Suprapubic skin (tissue), 4 donors: Measurements from ENCODE around the gene OSBPL3. TPM values are rescaled to one million over a fixed set of nuclear protein-coding genes. Genes with fewer than 3 reads are reported as not detected.

Experiments used
- DNase-seq, 2 donors: peaks; one replicate each; pipeline ENCODE4 v3.0.0-alpha.2; 2019; ENCODE audit warnings: low spot score in 2 of 2
- H3K27ac ChIP-seq: fragments of 200-600 bp; sonication (generic); one replicate; pipeline ENCODE4 v1.5.1; 2019
- H3K27me3 ChIP-seq: fragments of 200-600 bp; sonication (generic); one replicate; pipeline ENCODE4 v1.5.1; 2019
- H3K36me3 ChIP-seq: fragments of 200-600 bp; sonication (generic); one replicate; pipeline ENCODE4 v1.5.1; 2019
- H3K4me1 ChIP-seq: fragments of 200-600 bp; sonication (generic); one replicate; pipeline ENCODE4 v1.5.1; 2019
- H3K4me3 ChIP-seq: fragments of 200-600 bp; sonication (generic); one replicate; pipeline ENCODE4 v1.5.1; 2019; ENCODE audit warnings: mild to moderate bottlenecking
- H3K9me3 ChIP-seq: fragments of 200-600 bp; sonication (generic); one replicate; pipeline ENCODE4 v1.5.1; 2019
- EP300 ChIP-seq: sonication (generic); formaldehyde crosslinking; IDR thresholded peaks from one replicate; pipeline ENCODE4 v1.6.1; 2017; ENCODE audit warnings: antibody characterized with exemption
- POLR2A ChIP-seq, 2 donors: fragments of 450-650 bp; IDR thresholded peaks; one replicate each; pipeline ENCODE4 v1.6.1; 2017; ENCODE audit warnings: antibody characterized with exemption in 2 of 2, mild to moderate bottlenecking in 2 of 2, moderate library complexity in 2 of 2
- POLR2AphosphoS5 ChIP-seq, 3 donors: sonication (generic); formaldehyde crosslinking; IDR thresholded peaks; one replicate each; pipeline ENCODE4 v1.6.1; 2017; ENCODE audit warnings: antibody characterized with exemption in 3 of 3
- WGBS: methylation state at CpG from one replicate; pipeline ENCODE4 v1.1.5; 2018; 5-methylcytosine and 5-hydroxymethylcytosine counted together
- total RNA-seq, 4 donors: library from RNA; depleted of rRNA; stranded (reverse); fragments of >200 nt; gene quantifications; one replicate each; pipeline ENCODE4 v1.1.0, GENCODE V29; 2016
- TF ChIP-seq, protein P1 (sequence below), 2 donors: fragments of 200-600 bp in 1 of 2; fragments of 450-650 bp in 1 of 2; sonication (generic) in 1 of 2; IDR thresholded peaks; one replicate each; pipeline ENCODE4 v1.5.1; 2016 to 2019; ENCODE audit warnings: antibody characterized with exemption in 2 of 2, mild to moderate bottlenecking in 1 of 2, moderate library complexity in 1 of 2

OSBPL3 gene
- total RNA-seq, 4 donors from 2014 or later, result 22.0 to 49.0 (median 27.3) TPM

GRCh38 chr7:24913801-24914464, 66.0 kb downstream of the OSBPL3 start:
- Histone ChIP-seq H3K4me3 (no peak overlapping the region), H3K9me3 (no peaks in the 10 kb centered on the region), H3K36me3 (no peaks in the 10 kb centered on the region), H3K27ac (no peak overlapping the region), H3K27me3 (no peaks in the 10 kb centered on the region), H3K4me1 (peaks cover 3% of the 10 kb centered on the region)
- TF ChIP-seq POLR2A (IDR thresholded peaks at IDR 0.05) (no peak), POLR2AphosphoS5 (IDR thresholded peaks at IDR 0.05) (no peak), EP300 (no peak)
- TF ChIP-seq, protein P1, sequence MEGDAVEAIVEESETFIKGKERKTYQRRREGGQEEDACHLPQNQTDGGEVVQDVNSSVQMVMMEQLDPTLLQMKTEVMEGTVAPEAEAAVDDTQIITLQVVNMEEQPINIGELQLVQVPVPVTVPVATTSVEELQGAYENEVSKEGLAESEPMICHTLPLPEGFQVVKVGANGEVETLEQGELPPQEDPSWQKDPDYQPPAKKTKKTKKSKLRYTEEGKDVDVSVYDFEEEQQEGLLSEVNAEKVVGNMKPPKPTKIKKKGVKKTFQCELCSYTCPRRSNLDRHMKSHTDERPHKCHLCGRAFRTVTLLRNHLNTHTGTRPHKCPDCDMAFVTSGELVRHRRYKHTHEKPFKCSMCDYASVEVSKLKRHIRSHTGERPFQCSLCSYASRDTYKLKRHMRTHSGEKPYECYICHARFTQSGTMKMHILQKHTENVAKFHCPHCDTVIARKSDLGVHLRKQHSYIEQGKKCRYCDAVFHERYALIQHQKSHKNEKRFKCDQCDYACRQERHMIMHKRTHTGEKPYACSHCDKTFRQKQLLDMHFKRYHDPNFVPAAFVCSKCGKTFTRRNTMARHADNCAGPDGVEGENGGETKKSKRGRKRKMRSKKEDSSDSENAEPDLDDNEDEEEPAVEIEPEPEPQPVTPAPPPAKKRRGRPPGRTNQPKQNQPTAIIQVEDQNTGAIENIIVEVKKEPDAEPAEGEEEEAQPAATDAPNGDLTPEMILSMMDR (IDR thresholded peaks at IDR 0.05), result no peak
- 85% methylated on average over 4 of the region's 4 CpGs for WGBS
- no peak for DNase-seq

- peaks cover 8% of the 10 kb centered on the region for H3K4me1 ChIP-seq
- no peaks in the 10 kb centered on the region for H3K36me3 ChIP-seq
- no peak overlapping the region for H3K27ac ChIP-seq
- H3K4me3 ChIP-seq, result no peak overlapping the region
- no peaks in the 10 kb centered on the region for H3K9me3 ChIP-seq
- TF ChIP-seq POLR2A (IDR thresholded peaks at IDR 0.05), result no peak
- TF ChIP-seq, protein P1 (IDR thresholded peaks at IDR 0.05), result no peak
- no peak for DNase-seq
- no peaks in the 10 kb centered on the region for H3K27me3 ChIP-seq
- 95% methylated on average over 8 of the region's 8 CpGs for WGBS
Observed at GRCh38 chr7:24912874-24913514, 67.0 kb downstream of the OSBPL3 start.

GRCh38 chr7:24912424-24912823, 67.6 kb downstream of the OSBPL3 start:
- no peak overlapping the region for H3K4me3 ChIP-seq
- no peaks in the 10 kb centered on the region for H3K36me3 ChIP-seq
- 68% methylated on average over 4 of the region's 4 CpGs for WGBS
- no peak for DNase-seq
- TF ChIP-seq EP300, result no peak
- TF ChIP-seq, protein P1 (IDR thresholded peaks at IDR 0.05), result no peak
- TF ChIP-seq POLR2AphosphoS5 (IDR thresholded peaks at IDR 0.05), result no peak
- TF ChIP-seq POLR2A (IDR thresholded peaks at IDR 0.05), result no peak
- no peaks in the 10 kb centered on the region for H3K27me3 ChIP-seq
- no peak overlapping the region for H3K27ac ChIP-seq
- peaks cover 11% of the 10 kb centered on the region for H3K4me1 ChIP-seq
- no peaks in the 10 kb centered on the region for H3K9me3 ChIP-seq

DNA sequence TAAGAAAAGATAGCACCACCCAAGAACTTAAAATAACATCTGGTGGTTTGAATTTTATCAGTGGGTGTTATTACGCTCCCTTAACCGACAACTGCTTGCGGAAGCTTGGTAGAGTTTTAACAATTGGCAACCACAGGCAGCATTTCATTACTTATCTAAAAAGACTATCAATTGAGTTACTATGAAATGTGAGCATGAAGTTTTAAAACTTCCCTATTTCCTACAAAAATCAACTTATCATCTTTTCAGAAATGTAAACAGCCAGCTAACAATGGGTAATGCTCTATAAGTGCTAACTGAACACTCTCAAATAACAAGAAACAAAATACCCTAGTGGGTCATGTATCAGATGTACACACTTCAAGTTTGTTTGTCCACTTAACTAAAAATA, 68.8 kb downstream of the OSBPL3 start:
- no peak for DNase-seq
- 83% methylated on average over 3 of the region's 3 CpGs for WGBS
- Histone ChIP-seq H3K9me3 (no peaks in the 10 kb centered on the region), H3K4me1 (peaks cover 14% of the 10 kb centered on the region), H3K27ac (no peak overlapping the region), H3K27me3 (no peaks in the 10 kb centered on the region), H3K36me3 (no peaks in the 10 kb centered on the region), H3K4me3 (no peak overlapping the region)
- TF ChIP-seq POLR2AphosphoS5 (IDR thresholded peaks at IDR 0.05) (no peak), EP300 (no peak), POLR2A (IDR thresholded peaks at IDR 0.05) (no peak)
- TF ChIP-seq, protein P1 (IDR thresholded peaks at IDR 0.05), result no peak

- TF ChIP-seq EP300 (no peak), POLR2AphosphoS5 (IDR thresholded peaks at IDR 0.05) (no peak), POLR2A (IDR thresholded peaks at IDR 0.05) (no peak)
- TF ChIP-seq, protein P1 (IDR thresholded peaks at IDR 0.05), result no peak
- Histone ChIP-seq H3K9me3 (no peaks in the 10 kb centered on the region), H3K27ac (no peak overlapping the region), H3K36me3 (no peaks in the 10 kb centered on the region), H3K27me3 (no peaks in the 10 kb centered on the region), H3K4me3 (no peak overlapping the region), H3K4me1 (peaks cover 14% of the 10 kb centered on the region)
- DNase-seq, result no peak
- WGBS, result 82% methylated on average over 4 of the region's 4 CpGs
Observed at GRCh38 chr7:24910551-24911212, 69.3 kb downstream of the OSBPL3 start.
